HG02938 (cell line): ENCODE data around the gene C2orf81.

Source experiments
- ATAC-seq: cut with Tn5 transposase; IDR thresholded peaks from one replicate; pipeline ENCODE4 v1.9.1; 2021; ENCODE audit warnings: mild to moderate bottlenecking, moderate library complexity; ENCODE audit not compliant: unreplicated experiment

The C2orf81 gene

DNA sequence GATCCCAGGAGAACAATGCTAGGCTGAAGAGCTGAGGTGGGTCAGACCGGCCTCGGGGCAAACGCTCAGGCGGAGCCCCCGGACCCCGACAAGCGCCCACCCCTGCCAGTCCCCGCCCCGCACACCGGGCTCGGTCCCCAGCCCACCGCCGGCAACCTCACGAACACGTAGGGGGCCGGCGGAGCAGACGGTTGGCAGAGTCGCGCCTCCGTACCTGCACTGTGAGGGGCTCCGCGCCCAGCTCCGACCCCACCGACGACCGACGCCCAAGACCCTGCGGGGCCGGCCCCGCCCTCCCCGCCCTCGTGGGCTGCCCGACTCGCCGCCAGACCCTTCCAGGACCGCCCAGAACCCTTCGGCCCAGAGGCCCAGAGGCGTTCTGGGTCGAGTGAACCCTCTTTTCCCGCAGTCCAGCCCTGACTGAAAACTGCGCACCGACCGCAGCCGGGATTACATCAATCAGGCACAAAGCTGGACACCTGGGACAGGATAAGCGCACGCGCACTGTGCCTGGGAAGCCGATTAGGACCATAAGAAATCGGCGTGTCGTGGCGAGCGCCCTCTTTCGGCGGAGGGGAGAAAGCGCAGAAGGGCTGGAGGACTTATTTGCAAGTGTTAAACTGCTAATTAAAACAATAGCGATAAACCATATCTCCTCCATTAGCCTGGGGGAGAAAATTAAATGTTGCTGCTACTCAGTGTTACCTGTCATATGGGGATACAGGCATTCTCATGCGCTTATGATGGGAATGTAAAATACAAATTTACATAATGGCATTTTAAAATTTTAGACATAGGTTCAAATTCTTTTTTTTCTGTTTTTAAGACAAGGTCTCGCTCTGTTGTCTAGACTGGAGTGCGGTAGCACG, 29.6 kb downstream of the C2orf81 start:
- ATAC-seq, result peak; percentile 74

DNA sequence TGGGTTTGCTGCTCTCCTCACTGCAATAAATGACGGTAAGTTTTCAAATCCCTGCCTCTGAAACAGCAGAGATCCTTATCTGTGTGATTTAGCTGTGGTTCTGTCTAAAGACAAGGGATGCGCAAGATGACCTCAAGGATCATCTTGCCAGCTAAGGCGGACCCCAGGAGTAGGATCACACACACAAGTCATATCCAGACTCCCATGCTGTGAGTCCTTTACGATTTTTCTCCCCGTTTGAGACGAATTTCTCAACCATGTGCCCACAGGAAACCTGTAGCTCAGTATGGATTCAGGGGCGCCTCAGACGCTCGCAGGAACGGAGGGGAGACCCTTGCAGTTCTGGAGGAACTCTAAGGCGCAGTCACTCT, 30.2 kb downstream of the C2orf81 start:
- peak; percentile 16 for ATAC-seq

GRCh38 chr2:74390606-74391005, 30.8 kb downstream of the C2orf81 start:
- ATAC-seq, result no peak

- ATAC-seq, result no peak
Observed at GRCh38 chr2:74387346-74387745, 34.1 kb downstream of the C2orf81 start.

GRCh38 chr2:74385396-74385795, 36.0 kb downstream of the C2orf81 start:
- ATAC-seq, result no peak

DNA sequence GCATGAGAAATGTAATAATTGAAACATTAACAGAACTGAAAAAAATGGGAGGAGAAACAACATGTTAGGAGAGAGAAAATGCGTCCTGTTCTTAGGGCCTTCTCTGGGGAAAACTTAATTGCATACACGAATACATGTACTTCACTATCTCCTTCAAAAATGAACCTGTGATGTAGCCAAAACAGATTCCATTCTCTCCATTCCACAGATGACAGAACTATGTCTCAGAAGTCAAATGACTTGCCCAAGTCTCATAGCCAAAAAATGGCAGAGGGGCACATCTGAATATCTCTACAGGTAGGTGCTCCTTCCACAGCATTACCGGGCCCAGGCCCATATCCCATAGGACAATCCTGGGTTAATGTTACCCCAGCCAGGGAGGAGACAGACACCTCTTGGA, 37.4 kb downstream of the C2orf81 start:
- no peak for ATAC-seq

DNA sequence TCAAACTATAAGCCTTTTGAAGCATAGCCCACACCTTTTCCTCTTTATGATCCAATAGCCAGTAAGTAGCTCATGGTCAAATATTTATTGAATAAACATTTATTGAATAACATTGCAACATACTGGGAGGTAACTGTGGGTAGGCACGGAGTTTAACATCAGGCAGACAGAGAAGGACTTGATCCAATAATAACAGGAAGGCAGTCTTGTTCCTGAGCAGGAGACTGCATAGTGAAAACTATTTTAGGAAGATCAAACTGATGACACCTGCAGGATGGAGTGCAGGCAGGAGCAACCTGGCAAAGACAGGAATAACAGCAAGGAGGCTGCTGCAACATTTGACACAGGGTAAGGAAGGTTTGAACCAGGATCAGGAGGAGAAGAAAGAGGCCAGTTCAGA, 38.2 kb downstream of the C2orf81 start:
- ATAC-seq, result no peak

DNA sequence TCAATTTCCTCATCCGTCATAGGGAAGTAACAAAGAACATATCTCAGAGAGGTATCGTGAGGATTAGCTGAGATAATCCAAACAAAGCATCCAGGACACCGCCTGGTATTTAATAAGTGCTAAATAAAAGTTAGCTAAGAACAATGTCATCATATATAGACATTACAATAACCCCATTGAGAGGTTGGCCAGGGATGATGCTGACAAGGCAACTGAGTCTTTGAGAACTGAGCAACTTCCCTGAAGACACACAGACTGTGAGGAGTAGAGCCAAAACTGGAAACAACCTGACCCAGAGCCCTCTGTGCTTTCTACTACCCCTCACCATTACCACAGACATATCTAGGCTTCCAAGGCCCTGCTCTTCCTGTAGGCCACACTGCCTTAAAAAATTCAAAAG, 39.7 kb downstream of the C2orf81 start:
- ATAC-seq, result no peak

DNA sequence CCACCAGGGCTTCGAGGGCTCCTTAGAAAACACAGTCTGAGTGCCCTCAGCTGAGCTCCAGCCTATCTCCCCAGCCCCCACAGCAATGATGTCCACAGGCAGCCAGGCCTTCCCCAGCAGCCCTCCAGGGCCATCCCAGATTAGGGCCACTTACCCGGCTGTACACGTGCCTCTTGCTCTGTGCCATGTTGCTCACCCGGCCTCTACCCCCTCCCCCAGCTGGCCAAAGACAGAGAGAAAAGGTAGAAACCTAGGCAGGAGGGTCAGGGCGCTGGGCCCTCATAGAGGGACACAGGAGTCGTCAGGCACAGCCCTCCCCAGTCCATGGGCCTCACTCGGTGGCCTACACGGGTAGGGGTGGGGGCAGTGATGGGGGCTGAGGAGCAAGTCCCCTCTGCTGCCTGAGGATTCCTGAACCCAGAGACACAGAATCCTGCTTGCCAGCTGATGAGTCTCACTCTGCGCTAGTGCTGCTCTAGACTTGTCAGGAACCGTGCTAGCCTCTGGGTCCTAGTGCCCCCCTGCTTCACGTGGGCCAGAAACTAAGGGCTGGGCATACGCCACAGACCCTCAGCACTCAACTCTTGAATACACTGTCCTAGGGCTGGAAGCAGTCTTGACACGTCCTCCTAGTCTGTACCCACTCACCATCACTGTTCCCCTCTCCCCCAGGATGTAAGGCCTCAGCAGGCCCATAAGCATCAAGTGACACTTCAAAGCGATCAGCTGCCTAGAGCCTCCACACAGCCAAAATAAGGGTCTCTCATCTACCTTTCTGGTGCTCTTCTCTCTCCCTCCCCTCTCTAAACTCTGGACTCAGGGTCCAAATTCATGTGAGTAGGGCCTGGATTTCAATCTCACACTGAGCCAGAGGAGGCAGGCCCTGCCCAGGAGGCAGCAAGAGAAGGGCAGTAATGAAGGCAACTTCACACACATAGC, 41.3 kb downstream of the C2orf81 start, which contains the start of gene DCTN1:
TSS of gene DCTN1 (minus strand) at position 461 of the 939 bp plus-strand sequence. CDS start at position 187, 274 bp downstream.
- no peak for ATAC-seq

GRCh38 chr2:74378007-74378406, 43.4 kb downstream of the C2orf81 start:
- no peak for ATAC-seq

- ATAC-seq, result no peak
Observed at GRCh38 chr2:74375838-74376237, 45.6 kb downstream of the C2orf81 start.

- no peak for ATAC-seq
Observed at GRCh38 chr2:74374509-74375205, 46.8 kb downstream of the C2orf81 start.

DNA sequence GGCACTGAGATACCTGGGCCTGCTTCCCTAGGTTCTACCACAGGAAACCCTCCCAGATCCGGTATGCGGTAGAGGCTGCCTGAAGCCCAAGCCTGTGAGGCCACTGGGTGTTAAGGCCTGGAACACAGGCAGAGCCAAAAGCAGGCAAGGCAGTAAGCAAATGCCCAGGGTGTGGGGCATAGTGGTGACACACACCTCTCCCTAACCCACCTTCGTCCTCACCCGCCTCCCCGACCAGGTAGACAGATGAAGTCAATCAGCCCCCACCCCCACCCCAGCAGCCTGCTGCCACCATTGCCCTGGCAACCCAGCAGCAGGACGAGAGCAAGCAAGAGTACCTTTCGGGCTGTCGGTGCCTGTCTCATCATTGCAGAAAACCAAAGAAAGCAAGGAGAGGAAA, 47.4 kb downstream of the C2orf81 start:
- no peak for ATAC-seq

GRCh38 chr2:74373221-74373676, 48.2 kb downstream of the C2orf81 start:
- no peak for ATAC-seq

DNA sequence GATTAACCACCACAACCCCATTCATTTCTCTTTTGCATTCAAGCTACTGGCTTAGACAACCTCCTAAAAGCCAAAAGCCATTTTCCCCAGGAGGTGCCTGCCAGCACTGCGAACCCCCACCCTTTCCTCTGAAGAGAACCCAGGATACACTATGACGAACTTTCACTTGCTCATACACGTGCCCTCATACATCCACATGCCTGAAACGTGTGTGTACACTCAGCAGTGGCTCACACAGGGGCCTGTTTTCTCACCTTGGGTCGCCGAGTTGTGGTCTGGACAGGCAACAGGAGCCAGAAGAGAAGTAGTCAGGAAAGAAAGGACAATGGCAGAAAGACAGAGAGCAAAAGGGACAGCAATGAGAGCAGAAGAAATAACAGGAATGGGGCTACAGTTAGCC, 48.7 kb downstream of the C2orf81 start:
- ATAC-seq, result no peak

GRCh38 chr2:74371421-74371820, 50.0 kb downstream of the C2orf81 start:
- no peak for ATAC-seq

- no peak for ATAC-seq
Observed at GRCh38 chr2:74369976-74370375, 51.4 kb downstream of the C2orf81 start.

DNA sequence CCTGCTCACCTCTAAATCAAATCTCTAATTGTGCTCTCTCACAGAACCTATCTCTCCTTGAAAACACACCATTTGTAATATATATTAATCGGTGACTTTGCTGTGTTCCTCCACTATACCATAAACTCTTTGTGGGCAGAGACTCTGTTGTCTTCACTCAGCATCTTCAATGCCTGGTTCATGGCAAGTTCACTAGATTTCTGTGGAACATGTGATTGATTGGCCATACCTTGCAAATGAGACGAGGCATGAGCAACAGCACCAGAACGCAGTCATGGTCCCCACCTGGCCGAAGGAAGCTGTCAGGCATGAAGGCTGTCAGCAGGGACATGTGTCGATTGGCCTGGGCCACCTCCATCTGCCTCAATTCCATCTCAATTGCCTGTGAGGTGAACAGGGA, 52.9 kb downstream of the C2orf81 start:
- ATAC-seq, result no peak

DNA sequence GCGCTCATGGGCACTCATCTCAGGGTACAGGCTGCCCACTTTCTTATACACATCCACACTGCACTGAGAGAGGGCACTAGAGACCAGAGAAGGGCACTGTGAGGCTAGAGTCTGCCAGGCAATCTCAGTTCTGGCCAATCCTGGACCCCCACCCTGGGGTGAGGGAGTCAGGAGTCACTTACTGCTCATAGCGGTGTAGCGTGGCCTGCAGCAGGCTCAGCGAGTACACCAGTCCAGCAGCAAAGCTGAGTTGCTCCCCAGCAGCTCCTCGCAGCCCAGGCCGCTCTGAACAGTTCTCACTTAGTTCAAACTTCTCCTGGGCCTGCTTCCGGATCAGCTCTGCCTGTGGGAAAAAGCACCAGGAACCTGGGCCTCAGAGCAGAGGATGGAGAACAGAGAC, 53.6 kb downstream of the C2orf81 start:
- ATAC-seq, result no peak

GRCh38 chr2:74366036-74366435, 55.4 kb downstream of the C2orf81 start:
- no peak for ATAC-seq
